ENCODE results near the gene AGO3. TPM values are rescaled to one million over a fixed set of nuclear protein-coding genes. Genes with fewer than 3 reads are reported as not detected.

The AGO3 gene
- total and polyA plus RNA-seq, 2 donors (not counting 3 experiments of a cell fraction or from before 2014, with no cell fraction given): 10.4 to 21.1 TPM

GRCh38 chr1:36067871-36068270 is 137.0 kb downstream of the AGO3 start:
- H2AFZ ChIP-seq (ENCODE audit: low read depth, low read length): no peak overlapping the region
- H3K9me3 ChIP-seq (replicated peaks; ENCODE audit: control insufficient read depth, insufficient read depth, low read length): no peaks in the 10 kb centered on the region
- no peak overlapping the region for H3K4me3 ChIP-seq (replicated peaks in 1 of 3; ENCODE audit: insufficient read depth in 1 of 3, low read depth in 1 of 3, low read length in 3 of 3)
- H4K20me1 ChIP-seq (replicated peaks; ENCODE audit: control insufficient read depth, extremely low read depth, insufficient read depth, low read length): no peaks in the 10 kb centered on the region
- H3K4me2 ChIP-seq (ENCODE audit: insufficient read depth, low read length): no peak overlapping the region
- POLR2A ChIA-PET: no interaction called here
- TF ChIP-seq GATA2 (IDR thresholded peaks at IDR 0.05; ENCODE audit: insufficient read depth, insufficient read length, low read depth, low read length) (no peak), CTCF (IDR thresholded peaks at IDR 0.05; ENCODE audit: extremely low read depth in 1 of 2, insufficient read depth in 1 of 2, low read depth in 1 of 2, low read length in 2 of 2) (no peak), JUN (IDR thresholded peaks at IDR 0.05; ENCODE audit: borderline replicate concordance, insufficient read depth, insufficient read length, low read depth) (no peak)
- H3K36me3 ChIP-seq (ENCODE audit: control insufficient read depth in 2 of 2, extremely low read depth in 1 of 2, insufficient read depth in 2 of 2, low read length in 2 of 2): no peaks in the 10 kb centered on the region
- no TSS peak for BruUV-seq (replicated peaks)
- FAIRE-seq (no peak), DNase-seq (ENCODE audit: low read depth, low spot score) (no peak)
- H3K79me2 ChIP-seq (ENCODE audit: control insufficient read depth, insufficient read depth, low read length): no peaks in the 10 kb centered on the region
- intact Hi-C loops (cut with micrococcal nuclease) (no loop called here), dilution Hi-C loops (cut with MboI; ENCODE audit: extremely low pct_ligation_motif_present, low sequenced_read_pairs) (no loop called here)
- H3K9ac ChIP-seq (replicated peaks; ENCODE audit: extremely low read depth, insufficient read depth, low read length): no peak overlapping the region
- CTCF ChIA-PET: interaction anchor here (0.9 kb wide), 1 partner anchor 10 kb away, joined by 3 read pairs; no protein-coding TSS in a partner anchor
- H3K4me1 ChIP-seq (ENCODE audit: control insufficient read depth, extremely low read depth, insufficient read depth, low read length): no peaks in the 10 kb centered on the region
- no peaks in the 10 kb centered on the region for H3K9me1 ChIP-seq (replicated peaks; ENCODE audit: control insufficient read depth, extremely low read depth, insufficient read depth, low read length)
- H3K27me3 ChIP-seq (ENCODE audit: control insufficient read depth in 2 of 2, insufficient read depth in 2 of 2, low read length in 2 of 2): no peaks in the 10 kb centered on the region
- H3K27ac ChIP-seq (ENCODE audit: insufficient read depth, low read depth, low read length): no peak overlapping the region

- FAIRE-seq: no peak
- dilution Hi-C loops (cut with MboI; ENCODE audit: extremely low pct_ligation_motif_present, low sequenced_read_pairs): no loop called here
- no peak for DNase-seq (ENCODE audit: low read depth, low spot score)
- CTCF ChIA-PET: interaction anchor here (0.9 kb wide), 1 partner anchor 11 kb away, joined by 3 read pairs; no protein-coding TSS in a partner anchor
- H3K4me2 ChIP-seq (ENCODE audit: insufficient read depth, low read length): no peak overlapping the region
- POLR2A ChIA-PET: no interaction called here
- no peaks in the 10 kb centered on the region for H3K9me3 ChIP-seq (replicated peaks; ENCODE audit: control insufficient read depth, insufficient read depth, low read length)
- no peak overlapping the region for H2AFZ ChIP-seq (ENCODE audit: low read depth, low read length)
- H3K79me2 ChIP-seq (ENCODE audit: control insufficient read depth, insufficient read depth, low read length): no peaks in the 10 kb centered on the region
- H4K20me1 ChIP-seq (replicated peaks; ENCODE audit: control insufficient read depth, extremely low read depth, insufficient read depth, low read length): no peaks in the 10 kb centered on the region
- no peaks in the 10 kb centered on the region for H3K27me3 ChIP-seq (ENCODE audit: control insufficient read depth in 2 of 2, insufficient read depth in 2 of 2, low read length in 2 of 2)
- H3K4me1 ChIP-seq (ENCODE audit: control insufficient read depth, extremely low read depth, insufficient read depth, low read length): no peaks in the 10 kb centered on the region
- no peak for TF ChIP-seq JUN (IDR thresholded peaks at IDR 0.05; ENCODE audit: borderline replicate concordance, insufficient read depth, insufficient read length, low read depth)
- no peak for TF ChIP-seq EZH2 (IDR thresholded peaks at IDR 0.05; ENCODE audit: borderline replicate concordance, low read depth, low read length, severe bottlenecking)
- no peak for TF ChIP-seq CTCF (IDR thresholded peaks at IDR 0.05; ENCODE audit: extremely low read depth in 1 of 2, insufficient read depth in 1 of 2, low read depth in 1 of 2, low read length in 2 of 2)
- no peak for TF ChIP-seq GATA2 (IDR thresholded peaks at IDR 0.05; ENCODE audit: insufficient read depth, insufficient read length, low read depth, low read length)
- intact Hi-C loops (cut with micrococcal nuclease): no loop called here
- no peak overlapping the region for H3K9ac ChIP-seq (replicated peaks; ENCODE audit: extremely low read depth, insufficient read depth, low read length)
- H3K4me3 ChIP-seq (replicated peaks in 1 of 3; ENCODE audit: insufficient read depth in 1 of 3, low read depth in 1 of 3, low read length in 3 of 3): no peak overlapping the region
- no TSS peak for BruUV-seq (replicated peaks)
- no peaks in the 10 kb centered on the region for H3K36me3 ChIP-seq (ENCODE audit: control insufficient read depth in 2 of 2, extremely low read depth in 1 of 2, insufficient read depth in 2 of 2, low read length in 2 of 2)
- H3K27ac ChIP-seq (ENCODE audit: insufficient read depth, low read depth, low read length): no peak overlapping the region
- no peaks in the 10 kb centered on the region for H3K9me1 ChIP-seq (replicated peaks; ENCODE audit: control insufficient read depth, extremely low read depth, insufficient read depth, low read length)
Measured at GRCh38 chr1:36068866-36069265, 138.0 kb downstream of the AGO3 start.

All from endothelial cell of umbilical vein (primary cell).